Fibroblast of pulmonary artery (primary cell): ENCODE results near the gene SORCS2.

Experiments used
- DNase-seq: peaks from one replicate; pipeline ENCODE4 v3.0.0-alpha.2; 2010; ENCODE audit warnings: low read depth
- H3K4me3 ChIP-seq: replicated peaks from 2 replicates; pipeline ENCODE4 v1.5.1; 2011; ENCODE audit warnings: low read depth, mild to moderate bottlenecking, control low read depth, low read length, moderate library complexity
- TF ChIP-seq, protein P1 (sequence below): IDR thresholded peaks from 2 replicates; pipeline ENCODE4 v1.5.1; 2011; ENCODE audit warnings: mild to moderate bottlenecking, control low read depth, low read length, inconsistent platforms; ENCODE audit errors: missing control alignments

SORCS2 gene

DNA sequence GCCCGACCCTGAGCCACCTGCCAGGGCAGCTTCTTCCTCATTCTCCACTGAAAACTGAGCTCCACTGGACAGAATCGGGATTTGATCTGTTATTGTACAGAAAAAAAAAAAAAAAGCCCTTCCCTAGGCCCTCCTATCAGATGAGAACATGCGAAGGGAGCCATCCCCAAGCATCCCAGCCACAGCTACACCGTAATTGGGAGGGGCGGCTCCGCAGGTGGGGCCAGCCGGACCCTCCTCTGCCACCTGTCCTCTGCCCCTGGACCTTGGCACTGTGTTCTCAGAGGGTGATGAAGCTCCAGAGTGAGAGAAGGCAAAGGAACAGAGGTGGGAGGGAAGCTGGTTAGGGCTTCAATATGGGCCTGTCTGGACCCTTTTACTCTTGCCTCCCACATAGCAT is 482.4 kb downstream of the SORCS2 start:
- TF ChIP-seq, protein P1, sequence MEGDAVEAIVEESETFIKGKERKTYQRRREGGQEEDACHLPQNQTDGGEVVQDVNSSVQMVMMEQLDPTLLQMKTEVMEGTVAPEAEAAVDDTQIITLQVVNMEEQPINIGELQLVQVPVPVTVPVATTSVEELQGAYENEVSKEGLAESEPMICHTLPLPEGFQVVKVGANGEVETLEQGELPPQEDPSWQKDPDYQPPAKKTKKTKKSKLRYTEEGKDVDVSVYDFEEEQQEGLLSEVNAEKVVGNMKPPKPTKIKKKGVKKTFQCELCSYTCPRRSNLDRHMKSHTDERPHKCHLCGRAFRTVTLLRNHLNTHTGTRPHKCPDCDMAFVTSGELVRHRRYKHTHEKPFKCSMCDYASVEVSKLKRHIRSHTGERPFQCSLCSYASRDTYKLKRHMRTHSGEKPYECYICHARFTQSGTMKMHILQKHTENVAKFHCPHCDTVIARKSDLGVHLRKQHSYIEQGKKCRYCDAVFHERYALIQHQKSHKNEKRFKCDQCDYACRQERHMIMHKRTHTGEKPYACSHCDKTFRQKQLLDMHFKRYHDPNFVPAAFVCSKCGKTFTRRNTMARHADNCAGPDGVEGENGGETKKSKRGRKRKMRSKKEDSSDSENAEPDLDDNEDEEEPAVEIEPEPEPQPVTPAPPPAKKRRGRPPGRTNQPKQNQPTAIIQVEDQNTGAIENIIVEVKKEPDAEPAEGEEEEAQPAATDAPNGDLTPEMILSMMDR = no peak
- H3K4me3 ChIP-seq = no peak overlapping the region
- no peak for DNase-seq

DNA sequence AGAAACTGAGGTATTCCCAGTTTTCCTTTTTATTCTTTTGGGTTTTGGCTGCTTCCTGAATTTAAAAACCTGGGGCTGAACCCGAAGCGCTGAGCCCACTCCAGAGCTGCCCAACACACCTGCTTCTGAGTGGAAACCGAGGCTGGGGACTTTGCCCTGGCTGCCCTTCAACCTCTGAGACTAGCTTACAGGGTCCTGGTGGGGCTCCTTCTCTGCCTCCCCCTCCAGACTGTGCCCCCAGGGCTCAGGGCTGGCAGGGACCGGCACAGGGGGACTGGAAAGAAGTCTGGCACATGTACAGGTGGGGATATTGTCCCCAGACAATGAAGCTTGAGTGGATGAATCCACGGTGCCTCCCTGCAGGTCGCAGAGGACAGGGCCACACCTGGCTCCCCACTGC is 482.8 kb downstream of the SORCS2 start:
- no peak for DNase-seq
- TF ChIP-seq, protein P1 = no peak
- no peak overlapping the region for H3K4me3 ChIP-seq

DNA sequence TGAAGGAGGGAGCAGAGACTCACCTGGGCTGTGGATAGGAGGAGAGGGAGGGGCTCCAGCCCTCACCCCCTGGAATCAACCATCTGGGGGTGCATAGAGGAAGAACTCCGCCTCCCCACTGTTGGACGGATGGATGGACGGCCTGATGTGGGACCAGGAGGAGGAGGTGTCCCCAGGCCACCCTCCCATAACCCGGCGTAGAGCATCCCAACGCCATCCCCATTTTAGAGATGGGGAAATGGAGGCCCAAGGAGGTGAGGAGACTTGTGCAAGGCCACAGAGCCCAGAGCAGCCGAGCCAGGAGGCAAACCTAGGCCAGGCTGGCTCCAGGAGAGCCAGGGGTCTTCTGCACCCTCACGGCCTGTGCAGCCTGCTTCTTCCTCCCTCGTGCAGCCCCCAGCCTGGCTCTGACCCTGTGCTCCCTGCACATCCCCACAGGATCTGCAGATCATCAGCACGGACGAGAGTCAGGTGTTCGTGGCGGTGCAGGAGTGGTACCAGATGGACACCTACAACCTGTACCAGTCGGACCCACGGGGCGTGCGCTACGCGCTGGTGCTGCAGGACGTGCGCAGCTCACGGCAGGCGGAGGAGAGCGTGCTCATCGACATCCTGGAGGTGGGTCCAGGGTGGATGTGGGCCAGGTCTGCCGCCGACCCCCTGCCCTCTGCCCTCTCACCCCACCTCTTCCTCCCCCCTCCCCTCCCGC is 483.4 kb downstream of the SORCS2 start:
- TF ChIP-seq, protein P1 = no peak
- H3K4me3 ChIP-seq = no peak overlapping the region
- DNase-seq = no peak

DNA sequence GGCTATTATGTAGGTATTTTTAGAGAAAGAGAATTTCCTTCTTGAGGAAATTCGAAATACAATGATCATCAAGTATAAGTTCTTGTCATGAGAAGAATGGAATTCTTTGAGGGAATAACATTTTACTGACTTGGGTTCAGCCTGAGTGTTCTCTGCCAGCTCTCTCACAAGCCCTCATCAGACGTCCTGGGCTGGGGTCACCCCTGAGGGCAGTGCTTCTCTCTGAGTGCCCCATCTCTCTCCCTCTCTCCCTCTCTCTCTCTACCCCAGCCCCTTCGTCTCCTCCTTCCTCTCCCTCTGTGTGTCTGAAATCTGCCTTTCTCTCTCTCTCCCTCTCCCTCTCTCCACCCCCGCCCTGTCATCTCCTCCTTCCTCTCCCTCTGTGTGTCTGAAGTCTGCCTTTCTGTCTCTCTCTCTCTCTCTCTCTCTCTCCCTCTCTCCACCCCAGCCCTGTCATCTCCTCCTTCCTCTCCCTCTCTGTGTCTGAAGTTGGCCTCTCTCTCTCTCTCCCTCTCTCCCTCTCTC is 484.1 kb downstream of the SORCS2 start:
- H3K4me3 ChIP-seq = no peak overlapping the region
- DNase-seq = no peak
- TF ChIP-seq, protein P1 = no peak

DNA sequence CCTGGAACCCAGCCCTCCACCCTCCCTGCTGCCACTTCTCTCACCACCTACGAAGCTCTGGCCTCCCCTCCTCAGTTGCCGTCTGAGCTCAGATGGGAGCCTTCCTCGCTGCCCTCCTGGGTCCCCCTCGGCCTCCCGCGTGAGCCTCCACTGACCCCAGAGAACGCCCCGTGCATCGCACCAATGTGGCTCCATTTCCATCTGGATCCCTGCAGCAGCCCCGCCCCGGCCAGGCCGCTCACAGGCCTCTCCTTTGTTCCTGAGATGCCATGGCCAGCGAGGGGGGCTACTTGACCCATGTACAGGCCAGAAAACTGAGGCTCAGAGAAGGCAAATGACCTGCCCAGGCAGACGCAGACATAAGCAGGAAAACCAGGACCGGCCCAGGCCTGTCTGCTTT is 484.7 kb downstream of the SORCS2 start:
- TF ChIP-seq, protein P1 = no peak
- no peak for DNase-seq
- H3K4me3 ChIP-seq = no peak overlapping the region

DNA sequence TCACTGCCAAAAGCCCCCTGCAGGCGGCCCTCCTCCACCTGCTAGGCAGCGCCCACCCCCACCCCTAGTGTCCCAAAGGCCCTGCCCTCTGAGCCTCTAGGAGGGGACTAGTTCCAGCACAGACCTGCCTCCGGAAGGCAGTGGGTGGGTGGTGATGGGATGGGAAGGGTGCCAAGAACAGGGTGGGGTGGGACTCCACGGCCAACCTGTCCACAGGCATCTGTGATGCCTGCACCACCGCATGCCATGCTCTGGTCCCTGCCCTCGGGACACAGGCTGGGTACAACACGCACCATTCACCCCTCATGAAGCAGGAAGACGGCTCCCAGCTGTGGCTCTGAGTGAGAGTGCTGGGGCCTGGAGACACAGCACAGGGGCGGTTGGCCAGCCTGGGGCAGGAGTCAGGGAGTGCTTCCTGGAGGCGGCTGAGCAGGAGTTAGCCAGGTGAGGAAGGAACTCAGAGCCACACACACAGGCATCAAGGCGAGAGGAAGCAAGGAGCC is 485.5 kb downstream of the SORCS2 start:
- no peak for DNase-seq
- TF ChIP-seq, protein P1 = no peak
- no peak overlapping the region for H3K4me3 ChIP-seq
